ENCODE data around the gene WDR7.

Gene WDR7

GRCh38 chr18:56658261-56658660, 7.1 kb downstream of the WDR7 start:
- DNase-seq = no peak

GRCh38 chr18:56659111-56659510, 8.0 kb downstream of the WDR7 start:
- no peak for DNase-seq

GRCh38 chr18:56660655-56661054, 9.5 kb downstream of the WDR7 start:
- DNase-seq = no peak

- no peak for DNase-seq
These were observed 10.4 kb downstream of the WDR7 start for GRCh38 chr18:56661360-56662062.

GRCh38 chr18:56662063-56662408, 10.9 kb downstream of the WDR7 start:
- DNase-seq = no peak

- no peak for DNase-seq
These were observed 11.3 kb downstream of the WDR7 start for GRCh38 chr18:56662502-56662901.

- no peak for DNase-seq
These were observed 11.7 kb downstream of the WDR7 start for GRCh38 chr18:56662902-56663301.

GRCh38 chr18:56672391-56672790, 21.2 kb downstream of the WDR7 start:
- DNase-seq = no peak

GRCh38 chr18:56672981-56673380, 21.8 kb downstream of the WDR7 start:
- no peak for DNase-seq

- DNase-seq = no peak
These were observed 25.5 kb downstream of the WDR7 start for GRCh38 chr18:56676639-56677038.

- no peak for DNase-seq
These were observed 27.8 kb downstream of the WDR7 start for GRCh38 chr18:56678836-56679565.

GRCh38 chr18:56684277-56684676, 33.1 kb downstream of the WDR7 start:
- no peak for DNase-seq

GRCh38 chr18:56691530-56691929, 40.4 kb downstream of the WDR7 start:
- DNase-seq = no peak

GRCh38 chr18:56696966-56697365, 45.8 kb downstream of the WDR7 start:
- no peak for DNase-seq

- DNase-seq = peak in 1 of 2 experiments; percentile 6
These were observed 51.8 kb downstream of the WDR7 start for GRCh38 chr18:56702946-56703345.

- DNase-seq = peak in 1 of 2 experiments; percentile 2
These were observed 58.3 kb downstream of the WDR7 start for GRCh38 chr18:56709463-56709862.

- DNase-seq = no peak
These were observed 60.7 kb downstream of the WDR7 start for GRCh38 chr18:56711708-56712445.

- DNase-seq = no peak
These were observed 61.6 kb downstream of the WDR7 start for GRCh38 chr18:56712761-56713160.

- no peak for DNase-seq
These were observed 64.0 kb downstream of the WDR7 start for GRCh38 chr18:56715121-56715520.

- no peak for DNase-seq
These were observed 65.6 kb downstream of the WDR7 start for GRCh38 chr18:56716692-56717146.

- no peak for DNase-seq
These were observed 69.9 kb downstream of the WDR7 start for GRCh38 chr18:56721031-56721430.

- no peak for DNase-seq
These were observed 70.3 kb downstream of the WDR7 start for GRCh38 chr18:56721491-56721890.

- no peak for DNase-seq
These were observed 71.4 kb downstream of the WDR7 start for GRCh38 chr18:56722518-56722917.

- no peak for DNase-seq
These were observed 71.9 kb downstream of the WDR7 start for GRCh38 chr18:56723068-56723467.

Data from activated CD4-positive, alpha-beta T cell treated with anti-CD3 and anti-CD28 coated beads, Interleukin-2, amount 50 U/mL, for 4 hours (primary cell).